GM10248 (cell line): Measurements from ENCODE around the gene APOBEC3C.
"Not testable (repeated sequence)": the region's sequence is repeated elsewhere in the genome, so short reads cannot be mapped to it uniquely, and the experiment has no call there.

Experiments
- CTCF ChIA-PET: fragments of 300-600 bp; sonication (Branson Sonifier 250); formaldehyde crosslinking; extraction: SDS; loops from one replicate; lab custom pipeline; 2021; ENCODE audit warnings: antibody characterized with exemption; lab: Yijun Ruan, JAX
- POLR2A ChIA-PET: fragments of 350-650 bp; sonication (Branson Sonifier 250); formaldehyde crosslinking; extraction: SDS; loops from one replicate; lab custom pipeline; 2020; ENCODE audit warnings: antibody characterized with exemption; lab: Yijun Ruan, JAX
- DNase-seq: peaks from one replicate; pipeline ENCODE4 v3.0.0; 2012; ENCODE audit errors: extremely low spot score
- CTCF ChIP-seq: IDR thresholded peaks from 2 replicates; pipeline ENCODE4 v1.5.1; 2012; ENCODE audit warnings: mild to moderate bottlenecking, low read depth; ENCODE audit errors: extremely low read depth, missing control alignments, control extremely low read depth

APOBEC3C gene

GRCh38 chr22:39066442-39067276 lies 52.6 kb downstream of the APOBEC3C start:
- not testable (repeated sequence) for DNase-seq
- ChIA-PET POLR2A (interaction anchor here (0.6 kb wide), 1 partner anchor 13 kb away, joined by 4 read pairs; no protein-coding TSS in a partner anchor), CTCF (interaction anchor here (1.0 to 1.3 kb wide), 4 partner anchors 13 to 196 kb away, joined by 3 to 4 read pairs (median 3); no protein-coding TSS in a partner anchor)

- no peak for TF ChIP-seq CTCF
- POLR2A ChIA-PET = interaction anchor here (0.6 to 0.7 kb wide), 3 partner anchors 51 to 380 kb away, joined by 3 to 7 read pairs (median 4); no protein-coding TSS in a partner anchor
Observed at GRCh38 chr22:39068033-39068785, 54.2 kb downstream of the APOBEC3C start.

More at GRCh38 chr22:39068033-39068785, 54.2 kb downstream of the APOBEC3C start:
- CTCF ChIA-PET = interaction anchor here (1.0 to 1.6 kb wide), 7 partner anchors 15 to 198 kb away, joined by 3 to 5 read pairs (median 3); no protein-coding TSS in a partner anchor
- DNase-seq = no peak
